RPMI8226 (cell line): ENCODE data around the gene LIN52.

Experiments
- DNase-seq: peaks from one replicate; pipeline ENCODE4 v3.0.0-alpha.2; 2015

The LIN52 gene

DNA sequence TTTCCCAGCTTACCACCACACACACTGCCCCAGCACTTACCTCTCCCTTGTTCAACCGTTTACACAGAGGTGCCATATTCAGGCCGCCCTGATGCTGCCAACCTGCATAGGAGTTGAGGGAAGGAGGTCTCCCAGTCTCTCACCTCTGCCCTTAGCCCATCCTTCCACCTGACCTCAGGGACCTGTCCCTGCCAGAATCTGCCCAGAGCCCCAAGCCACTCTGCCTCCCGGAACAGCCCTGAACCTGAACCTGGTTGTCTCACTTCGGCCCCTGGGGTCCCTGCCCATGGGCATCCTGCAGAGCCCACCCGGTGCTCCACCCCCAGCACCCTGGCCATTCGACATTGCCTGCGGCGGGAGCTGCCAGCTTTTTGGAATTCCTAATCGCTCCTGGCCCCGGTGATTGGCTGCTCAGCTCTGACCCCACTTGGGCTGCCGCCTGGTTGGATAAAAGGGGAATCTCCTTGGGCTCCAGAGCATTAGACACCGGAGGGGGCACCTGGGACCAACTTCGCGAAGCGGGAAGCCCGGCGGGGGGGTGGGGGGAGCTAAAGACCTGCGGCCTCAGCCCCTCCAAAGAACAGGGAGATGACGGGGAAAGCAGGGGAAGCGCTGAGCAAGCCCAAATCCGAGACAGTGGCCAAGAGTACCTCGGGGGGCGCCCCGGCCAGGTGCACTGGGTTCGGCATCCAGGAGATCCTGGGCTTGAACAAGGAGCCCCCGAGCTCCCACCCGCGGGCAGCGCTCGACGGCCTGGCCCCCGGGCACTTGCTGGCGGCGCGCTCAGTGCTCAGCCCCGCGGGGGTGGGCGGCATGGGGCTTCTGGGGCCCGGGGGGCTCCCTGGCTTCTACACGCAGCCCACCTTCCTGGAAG is 154.5 kb downstream of the LIN52 start, which contains the start of gene VSX2:
Gene VSX2, plus strand, starts transcription at position 476 of the 874 bp plus-strand sequence. Its CDS starts 113 bp downstream, at position 589.
- DNase-seq, result no peak

DNA sequence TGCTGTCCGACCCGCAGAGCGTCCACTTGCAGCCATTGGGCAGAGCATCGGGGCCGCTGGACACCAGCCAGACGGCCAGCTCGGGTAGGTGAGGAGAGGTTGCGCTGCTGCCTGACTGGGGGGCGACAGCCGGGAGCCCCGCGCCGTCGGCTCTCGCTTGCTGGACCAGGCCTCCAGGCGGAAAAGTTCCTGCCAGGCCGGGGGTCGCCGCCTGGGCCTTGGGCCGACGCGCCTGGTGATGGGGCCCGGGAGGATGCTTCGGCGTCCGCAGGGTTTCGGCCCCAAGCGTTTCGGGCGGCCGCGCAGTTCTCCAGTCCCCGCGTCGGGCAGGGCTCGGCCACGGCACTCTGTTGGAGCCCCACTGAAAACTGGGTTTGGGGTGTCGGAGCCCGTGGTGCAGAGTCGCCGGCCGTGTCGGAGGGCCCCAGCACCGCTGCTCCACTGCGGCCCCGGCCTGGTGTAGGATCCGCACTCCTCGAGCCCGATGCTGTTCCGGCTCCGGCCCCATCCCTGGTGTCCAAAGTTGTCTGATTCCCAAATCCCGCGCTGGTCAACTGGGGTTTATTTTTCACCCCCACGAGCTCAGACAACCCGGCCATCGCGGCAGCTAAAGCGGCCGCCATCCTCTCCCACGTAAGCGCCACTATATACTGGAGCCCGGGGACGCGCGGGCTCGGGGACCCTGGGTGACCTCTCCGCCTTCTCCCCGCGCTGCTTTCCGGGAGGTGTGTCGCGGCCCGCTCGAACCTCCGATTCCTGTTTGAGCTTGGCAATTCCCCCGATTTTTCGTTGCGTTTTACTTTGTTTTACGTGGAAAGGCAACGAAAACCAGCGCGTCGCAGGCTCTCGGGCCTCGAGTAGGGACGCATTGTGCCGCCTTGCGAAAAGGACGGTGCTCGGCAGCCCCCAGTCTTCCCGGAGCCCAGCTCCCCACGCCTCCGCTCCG is 155.4 kb downstream of the LIN52 start:
- no peak for DNase-seq

- DNase-seq, result no peak
These were observed 156.3 kb downstream of the LIN52 start for GRCh38 chr14:74240794-74241651.

GRCh38 chr14:74241652-74242017 is 156.9 kb downstream of the LIN52 start:
- no peak for DNase-seq

DNA sequence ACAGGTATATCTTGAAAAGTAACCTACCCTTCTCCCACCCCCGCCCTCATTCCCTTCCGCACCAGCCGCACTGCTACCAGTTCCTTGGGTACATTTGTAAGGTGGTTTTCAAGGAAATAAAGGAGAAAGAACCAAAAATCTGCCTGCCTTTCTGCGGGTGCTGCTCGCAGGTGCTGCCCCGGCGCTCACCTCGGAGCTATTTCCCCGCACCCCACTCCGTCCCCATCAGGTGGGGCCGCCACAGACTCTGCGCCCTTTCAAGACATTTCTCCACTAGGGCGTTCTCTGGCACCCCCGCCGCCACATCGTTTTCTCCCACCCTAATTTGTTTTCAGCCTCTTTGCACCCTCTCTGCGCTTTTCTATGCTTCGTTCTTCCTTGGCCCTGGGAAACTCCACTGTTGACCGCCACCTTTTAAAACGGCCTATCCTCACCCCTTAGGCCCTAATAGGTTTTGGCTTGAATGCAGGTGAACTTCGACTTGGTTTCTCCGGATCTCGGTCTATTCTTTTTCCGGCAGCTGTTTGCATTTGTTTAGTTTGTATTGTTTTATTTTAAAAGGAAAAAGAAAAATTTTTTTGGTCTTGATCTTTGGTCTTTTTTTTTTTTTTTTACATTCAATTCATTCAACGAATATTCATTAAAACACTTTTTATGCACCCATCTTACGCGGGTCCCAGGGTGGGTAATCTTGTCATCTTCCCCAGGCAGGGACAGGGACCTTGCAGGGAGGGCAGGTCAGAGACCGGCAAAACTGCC is 157.4 kb downstream of the LIN52 start:
- DNase-seq, result no peak

DNA sequence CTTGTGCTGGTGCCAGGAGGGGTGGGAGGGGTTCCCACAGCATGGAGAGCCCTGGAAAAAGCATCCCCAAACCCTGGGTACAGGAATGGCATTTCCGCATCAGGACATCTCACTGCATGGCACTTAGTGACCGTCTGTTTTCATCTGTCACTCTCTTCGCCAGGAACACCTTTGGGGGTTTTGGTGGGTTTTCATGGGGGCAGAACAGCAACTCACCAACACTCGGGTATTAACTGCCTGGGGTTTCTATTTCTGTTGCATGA is 158.0 kb downstream of the LIN52 start:
- DNase-seq, result no peak

DNA sequence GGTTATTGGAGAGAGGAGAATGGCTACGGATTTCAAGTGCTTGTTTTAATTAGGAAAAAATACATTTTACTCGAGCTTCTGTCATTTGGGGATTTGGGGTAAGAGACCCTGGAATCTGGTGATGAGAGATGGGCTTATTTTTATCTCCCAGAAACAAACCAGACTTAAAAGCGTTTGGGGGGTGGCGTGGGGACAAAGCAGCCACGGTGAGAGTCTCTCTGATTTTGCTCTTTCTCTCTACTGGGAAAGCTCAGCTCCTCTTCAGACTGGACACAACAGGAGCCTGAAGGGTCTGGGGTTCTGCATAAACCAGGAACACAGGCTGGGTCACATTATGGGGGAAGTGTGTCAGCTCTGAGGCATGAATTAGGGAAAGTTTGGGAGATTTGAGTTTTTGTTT is 158.3 kb downstream of the LIN52 start:
- no peak for DNase-seq

- no peak for DNase-seq
These were observed 159.4 kb downstream of the LIN52 start for GRCh38 chr14:74244115-74244514.

- DNase-seq, result no peak
These were observed 160.5 kb downstream of the LIN52 start for GRCh38 chr14:74245292-74245691.

DNA sequence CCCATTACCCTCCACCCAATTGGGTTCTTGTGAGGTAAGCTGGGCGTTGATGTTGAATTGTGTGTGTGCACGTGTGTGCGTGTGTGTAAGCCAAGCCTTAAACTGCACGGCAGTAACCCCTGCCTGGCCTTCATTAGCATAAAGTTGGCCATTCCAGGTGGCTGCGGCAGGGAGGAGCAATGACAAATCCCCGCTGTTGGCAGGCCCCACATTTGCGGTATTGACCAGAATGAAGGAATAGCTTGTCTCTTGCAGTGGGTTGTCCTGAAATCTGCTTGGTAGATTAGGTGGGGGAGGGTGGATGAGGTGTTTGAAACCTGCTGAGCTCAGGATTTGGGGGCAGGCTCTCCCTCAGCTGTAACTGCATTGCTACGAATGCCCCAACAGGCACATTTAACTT is 161.8 kb downstream of the LIN52 start:
- DNase-seq, result no peak

DNA sequence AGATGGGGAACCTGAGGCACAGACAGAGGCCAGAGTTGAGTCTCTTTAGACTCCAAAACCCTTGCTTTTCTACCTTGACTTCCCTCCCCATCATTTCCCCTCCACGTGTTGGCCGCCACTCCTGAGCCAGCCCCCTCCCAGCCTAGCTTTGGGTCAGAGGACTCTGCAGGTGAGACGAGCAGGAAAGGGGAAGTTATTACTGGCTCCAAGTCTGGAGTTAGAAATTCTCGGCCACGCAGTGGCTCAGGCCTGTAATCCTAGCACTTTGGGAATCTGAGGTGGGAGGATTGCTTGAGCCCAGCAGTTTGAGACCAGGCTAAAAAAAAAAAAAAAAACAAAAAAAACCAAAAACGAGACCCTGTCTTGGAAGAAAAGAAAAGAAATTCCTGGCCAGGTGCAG is 163.3 kb downstream of the LIN52 start:
- peak; percentile 18 for DNase-seq

- DNase-seq, result no peak
These were observed 164.9 kb downstream of the LIN52 start for GRCh38 chr14:74249433-74250375.
